GM12874 (cell line): Measurements from ENCODE around the gene MYLK2.

ENCODE experiments used
- TF ChIP-seq, protein P1 (sequence below): IDR thresholded peaks from 2 replicates; pipeline ENCODE4 v1.5.1; 2011; ENCODE audit warnings: low read depth, mild to moderate bottlenecking, control low read depth, low read length, moderate library complexity; ENCODE audit not compliant: insufficient read depth

The MYLK2 gene

DNA sequence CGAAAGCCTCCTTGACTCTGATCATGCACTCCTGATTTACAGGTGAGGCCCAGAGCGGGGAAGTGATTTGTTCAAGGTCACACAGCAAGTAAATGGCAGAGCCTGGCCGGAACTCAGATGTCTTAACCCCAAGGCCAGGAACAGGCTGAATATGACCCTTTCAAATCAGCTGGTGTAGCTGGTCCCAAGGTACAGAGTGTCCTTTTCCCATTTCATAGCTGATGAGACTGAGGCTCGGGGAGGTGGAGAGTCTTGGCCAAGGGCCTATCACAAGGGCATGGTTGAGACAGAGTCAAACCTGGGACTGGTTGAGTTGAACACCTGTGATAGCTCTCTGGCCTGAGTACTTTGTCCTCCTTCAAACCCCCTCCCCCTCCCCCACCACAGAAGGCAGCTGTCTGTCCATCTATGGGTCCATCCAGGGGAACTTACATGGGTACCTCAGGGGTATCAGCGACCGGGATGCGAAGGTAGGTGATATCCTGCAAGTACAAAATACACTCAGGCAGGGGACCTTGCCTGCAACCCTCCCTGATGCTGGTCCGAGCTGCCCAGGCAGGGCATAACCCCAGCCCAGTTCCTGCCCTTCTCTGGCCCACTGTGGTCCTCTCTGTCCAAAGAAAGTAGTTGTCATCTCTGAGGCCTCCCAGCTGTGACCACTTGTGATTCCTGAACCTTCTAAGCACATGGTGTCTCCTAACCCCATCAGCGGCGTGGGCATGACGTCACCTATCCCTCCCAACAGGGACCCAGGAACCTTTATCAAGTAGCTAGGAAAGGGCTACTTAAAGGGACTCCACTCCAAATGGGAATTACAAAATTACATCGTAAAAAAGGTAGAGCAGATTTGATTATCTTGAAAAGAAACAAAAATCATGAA is 45.6 kb downstream of the MYLK2 start:
- TF ChIP-seq, protein P1, sequence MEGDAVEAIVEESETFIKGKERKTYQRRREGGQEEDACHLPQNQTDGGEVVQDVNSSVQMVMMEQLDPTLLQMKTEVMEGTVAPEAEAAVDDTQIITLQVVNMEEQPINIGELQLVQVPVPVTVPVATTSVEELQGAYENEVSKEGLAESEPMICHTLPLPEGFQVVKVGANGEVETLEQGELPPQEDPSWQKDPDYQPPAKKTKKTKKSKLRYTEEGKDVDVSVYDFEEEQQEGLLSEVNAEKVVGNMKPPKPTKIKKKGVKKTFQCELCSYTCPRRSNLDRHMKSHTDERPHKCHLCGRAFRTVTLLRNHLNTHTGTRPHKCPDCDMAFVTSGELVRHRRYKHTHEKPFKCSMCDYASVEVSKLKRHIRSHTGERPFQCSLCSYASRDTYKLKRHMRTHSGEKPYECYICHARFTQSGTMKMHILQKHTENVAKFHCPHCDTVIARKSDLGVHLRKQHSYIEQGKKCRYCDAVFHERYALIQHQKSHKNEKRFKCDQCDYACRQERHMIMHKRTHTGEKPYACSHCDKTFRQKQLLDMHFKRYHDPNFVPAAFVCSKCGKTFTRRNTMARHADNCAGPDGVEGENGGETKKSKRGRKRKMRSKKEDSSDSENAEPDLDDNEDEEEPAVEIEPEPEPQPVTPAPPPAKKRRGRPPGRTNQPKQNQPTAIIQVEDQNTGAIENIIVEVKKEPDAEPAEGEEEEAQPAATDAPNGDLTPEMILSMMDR, result no peak

DNA sequence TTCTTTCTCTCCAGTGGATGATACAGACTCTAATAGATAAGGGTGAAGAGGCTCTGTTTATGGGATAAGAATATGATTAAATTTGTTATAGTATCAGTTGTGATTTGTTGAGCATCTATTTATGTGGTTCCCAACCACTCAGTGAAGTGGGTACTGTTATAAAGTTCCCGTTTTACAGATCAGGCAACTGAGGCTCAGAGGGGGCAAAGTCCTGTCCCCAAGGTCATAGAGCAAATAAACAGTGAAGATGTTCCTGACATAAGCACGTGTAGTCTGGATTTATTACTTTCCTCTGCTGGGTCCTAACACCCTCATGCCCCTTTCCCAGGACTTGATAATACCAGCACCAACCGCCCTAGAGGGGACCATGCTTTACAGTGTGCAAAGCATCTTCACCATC is 47.1 kb downstream of the MYLK2 start:
- TF ChIP-seq, protein P1, result no peak

DNA sequence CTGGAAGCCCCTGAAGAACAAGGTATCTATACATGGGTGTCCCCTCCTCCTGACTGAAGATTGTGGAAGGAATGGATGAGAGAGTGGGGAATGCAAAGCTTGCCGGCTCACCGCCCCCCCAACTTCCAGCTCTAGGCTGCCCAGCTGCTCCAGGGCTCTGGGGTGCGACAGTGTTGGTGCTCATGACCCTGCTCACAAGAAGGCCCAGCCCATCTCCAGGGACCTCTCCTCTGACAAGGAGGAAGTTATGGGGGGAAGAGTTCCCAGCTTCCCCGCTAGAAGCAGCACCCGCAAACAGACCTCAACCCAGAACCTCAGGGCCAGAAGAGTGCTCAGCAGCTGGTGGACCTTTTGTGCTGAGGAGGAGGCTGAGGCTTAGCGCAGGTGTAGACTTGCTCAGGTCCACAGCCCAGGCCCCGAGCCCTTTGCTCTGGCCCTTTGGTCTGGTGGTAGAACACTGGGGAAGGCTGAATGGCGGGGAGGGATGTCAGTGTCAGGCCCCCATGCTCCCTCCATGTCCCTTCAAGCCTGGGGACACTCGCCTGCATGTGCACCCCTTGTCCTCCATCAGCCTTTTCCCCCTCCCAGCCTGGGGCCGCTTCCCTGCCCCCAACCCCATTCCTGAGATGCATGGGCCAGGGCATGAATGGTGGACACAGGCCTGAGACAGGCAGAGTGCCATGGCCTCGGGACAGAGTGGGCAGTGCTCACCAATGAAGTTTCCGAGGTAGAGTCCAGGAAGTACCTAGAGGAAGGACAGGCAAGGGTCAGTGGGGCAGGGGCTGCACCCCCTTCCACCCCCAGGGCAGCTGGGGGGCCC is 49.9 kb downstream of the MYLK2 start:
- TF ChIP-seq, protein P1, result no peak

DNA sequence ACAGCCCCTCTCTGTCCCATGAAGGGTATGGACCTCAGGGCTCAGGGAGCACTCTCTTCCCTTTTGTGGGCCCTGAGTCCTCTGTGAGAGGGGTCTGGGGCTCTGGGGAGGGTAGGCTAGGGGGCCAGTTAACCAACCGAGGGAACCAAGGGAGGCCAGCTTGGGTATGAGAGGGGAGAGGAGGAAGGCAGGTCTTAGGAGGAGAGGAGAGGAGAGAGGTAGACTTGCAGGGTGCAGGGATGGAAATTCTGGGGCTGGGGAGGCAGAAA is 50.5 kb downstream of the MYLK2 start:
- TF ChIP-seq, protein P1, result no peak

DNA sequence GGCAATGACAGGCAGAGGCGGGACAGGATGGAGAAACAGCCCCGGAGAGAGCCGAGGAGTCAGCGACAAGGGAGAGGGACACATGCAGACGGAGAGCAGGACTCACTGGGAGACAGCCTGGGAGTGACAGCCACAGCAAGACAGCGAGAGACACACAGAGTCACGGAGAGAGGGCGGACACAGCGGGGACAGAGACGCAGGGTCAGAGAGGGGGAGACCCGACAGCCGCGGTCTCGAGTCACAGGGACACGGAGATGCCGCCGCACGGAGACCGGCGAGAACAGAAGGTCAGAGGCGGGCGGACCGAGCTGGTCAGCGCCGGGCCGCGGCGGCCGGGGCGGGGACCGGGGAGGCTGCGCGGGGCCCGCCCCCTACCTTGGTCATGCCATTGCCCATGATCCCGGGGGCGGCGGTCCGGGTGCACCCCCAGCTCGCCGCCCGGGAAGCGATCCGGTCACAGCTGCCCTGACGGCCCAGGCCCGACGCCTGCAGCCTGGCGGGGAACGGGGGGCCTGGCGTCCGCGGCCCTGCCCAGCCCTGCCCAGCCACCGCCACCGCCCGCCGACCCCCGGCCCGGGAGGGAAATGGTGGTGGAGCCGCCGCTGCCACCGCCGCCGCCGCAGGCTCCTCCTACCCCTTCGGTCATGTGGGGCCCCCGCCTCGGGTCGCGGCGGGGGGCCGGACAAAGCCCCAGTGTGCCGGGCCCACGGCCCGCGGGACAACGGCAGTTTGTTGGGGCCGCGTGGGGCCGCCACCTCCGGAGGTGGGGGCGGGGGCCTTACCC is 51.0 kb downstream of the MYLK2 start, which contains the start of the genes DUSP15 and TTLL9:
Gene DUSP15, minus strand, starts transcription at position 586 of the 784 bp plus-strand sequence. Its CDS starts 190 bp downstream, at position 396.
Gene TTLL9, plus strand, starts transcription at position 693 of the 784 bp plus-strand sequence. CDS start 493 bp downstream, outside the sequence.
- TF ChIP-seq, protein P1, result no peak

DNA sequence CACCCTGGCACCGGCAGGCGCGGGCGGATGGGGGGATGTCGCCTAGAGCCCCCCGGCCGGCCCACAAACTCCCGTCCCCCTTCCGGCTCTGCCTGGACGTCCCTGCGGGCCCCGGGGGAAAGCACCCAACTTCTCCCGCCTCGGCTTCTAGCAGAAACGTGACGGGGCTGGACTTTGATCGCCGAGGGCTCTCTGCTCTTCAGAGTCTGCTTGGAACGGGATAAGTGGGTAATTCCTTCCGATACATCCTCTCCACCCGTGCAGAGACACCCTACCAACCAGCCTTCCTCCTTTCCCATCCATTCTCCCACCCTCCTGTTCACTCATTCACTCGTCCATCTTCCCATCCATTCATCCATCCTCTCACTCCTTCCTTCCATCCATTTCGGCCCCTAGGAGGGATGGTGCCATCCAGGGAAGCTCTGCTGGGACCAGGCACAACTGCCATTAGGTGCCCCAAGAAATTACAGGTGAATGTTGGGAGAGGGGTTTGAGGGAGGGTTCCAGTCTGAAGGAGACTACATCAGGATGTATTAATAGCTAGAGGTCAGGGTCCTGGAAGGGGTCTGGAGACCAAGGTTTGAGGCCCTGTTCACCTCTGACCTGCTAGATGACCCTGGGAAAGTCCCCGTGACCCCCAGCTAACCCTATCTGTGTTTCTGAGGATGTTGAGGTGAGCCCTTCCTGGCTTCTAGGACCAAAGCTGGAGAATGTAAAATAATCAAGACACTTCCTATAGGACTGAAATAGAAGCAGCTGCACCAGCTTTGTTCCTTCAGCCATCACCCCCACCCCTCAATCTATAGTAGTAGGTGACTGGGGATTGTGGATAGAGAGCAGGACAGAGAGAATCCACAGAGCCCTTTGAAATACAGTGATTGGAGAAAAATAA is 51.8 kb downstream of the MYLK2 start:
- TF ChIP-seq, protein P1, result no peak
